Stimulated activated naive CD8-positive, alpha-beta T cell treated with anti-CD3 and anti-CD28 coated beads, Interleukin-15, Interleukin-2, amounts not matched to agents 100 U/mL and 50 U/mL, for 24 hours (primary cell): ENCODE measurements around the gene RABGEF1.
"Not testable (repeated sequence)": the region's sequence is repeated elsewhere in the genome, so short reads cannot be mapped to it uniquely, and the experiment has no call there.

Experiments
- ATAC-seq: fragments of 150-1000 bp; cut with Tn5 transposase; one replicate; pipeline ENCODE4 v1.10.0; 2021
- DNase-seq: peaks from one replicate; pipeline ENCODE4 v3.0.0; 2021

The RABGEF1 gene

DNA sequence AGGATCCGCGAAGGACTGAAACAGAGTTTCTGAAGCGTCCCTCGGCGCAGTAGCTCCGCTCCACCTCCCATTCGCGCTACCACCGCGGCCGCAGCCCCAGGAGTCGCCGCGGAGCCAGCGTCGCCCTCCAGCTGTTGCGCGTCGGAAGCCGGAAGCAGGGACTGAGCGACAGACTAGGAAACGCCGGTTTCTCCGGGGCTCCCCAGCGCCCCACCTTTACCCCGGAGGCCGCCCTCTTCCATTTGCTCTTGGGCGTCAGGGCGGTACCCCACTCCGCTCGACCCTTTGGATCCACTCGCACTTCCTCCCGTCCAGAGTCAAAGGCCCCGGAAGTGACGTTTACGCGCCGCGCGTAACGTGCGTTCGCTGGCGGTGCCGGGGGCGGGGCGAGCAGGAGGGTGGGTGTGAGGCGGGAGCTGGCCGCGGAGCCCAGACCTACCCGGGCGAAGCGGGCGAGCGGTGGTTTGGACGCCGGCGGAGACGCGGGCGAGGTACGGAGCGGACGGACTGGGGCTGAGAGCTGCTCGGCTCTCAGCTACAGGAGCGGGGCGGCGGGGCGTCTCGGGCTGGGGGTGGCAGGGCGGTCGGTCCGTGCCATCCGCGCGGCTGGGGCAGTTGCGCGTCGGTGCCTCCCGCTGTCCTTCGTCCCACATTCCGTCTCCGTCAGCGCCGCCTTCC is at the start of gene RABGEF1:
Gene RABGEF1, plus strand, starts transcription at position 432 of the 678 bp plus-strand sequence. CDS start 31,167 bp downstream, outside the sequence.
- ATAC-seq (peak; percentile 98), DNase-seq (peak; percentile 99)

DNA sequence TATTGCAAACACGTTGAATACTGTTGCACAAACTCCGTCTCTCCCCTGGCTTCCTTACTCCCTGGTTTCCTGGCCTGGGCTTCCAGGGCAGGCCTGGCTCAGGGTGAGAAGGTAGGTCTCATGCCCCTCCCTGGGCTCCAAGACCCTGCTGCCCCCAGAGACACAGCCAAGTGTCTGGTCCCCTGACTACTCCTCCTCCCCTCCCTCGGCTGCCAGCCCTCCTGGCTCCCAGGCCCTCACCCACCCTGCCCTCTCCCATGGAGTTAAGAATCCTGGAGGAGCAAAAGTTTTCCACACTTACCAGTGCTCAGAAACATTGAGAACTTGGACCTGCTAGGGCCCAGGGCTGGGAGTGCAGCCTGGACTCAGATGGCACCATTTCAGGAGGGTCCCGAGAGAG is 47.2 kb upstream of the RABGEF1 start:
- DNase-seq (no peak), ATAC-seq (no peak)

DNA sequence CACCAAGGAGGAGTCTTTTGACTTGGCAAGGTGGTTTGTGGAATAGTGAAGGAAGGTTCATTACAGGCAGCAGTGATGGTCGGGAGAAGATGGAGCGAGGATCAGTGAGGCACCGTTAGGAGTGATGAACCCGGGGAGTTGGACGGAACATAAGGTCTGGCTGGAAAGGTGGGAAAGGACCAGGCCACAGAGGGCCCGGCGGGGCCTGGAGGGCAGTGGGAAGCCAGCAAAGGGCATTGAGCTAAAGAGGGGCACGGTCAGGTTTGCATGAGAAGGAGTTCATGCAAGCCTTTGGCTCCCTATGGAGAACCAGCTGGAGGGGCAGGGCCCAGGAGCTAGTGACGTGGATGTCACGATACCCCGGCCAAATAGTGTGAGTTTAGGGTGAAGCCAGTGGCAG is 46.2 kb upstream of the RABGEF1 start:
- ATAC-seq (no peak), DNase-seq (no peak)

DNA sequence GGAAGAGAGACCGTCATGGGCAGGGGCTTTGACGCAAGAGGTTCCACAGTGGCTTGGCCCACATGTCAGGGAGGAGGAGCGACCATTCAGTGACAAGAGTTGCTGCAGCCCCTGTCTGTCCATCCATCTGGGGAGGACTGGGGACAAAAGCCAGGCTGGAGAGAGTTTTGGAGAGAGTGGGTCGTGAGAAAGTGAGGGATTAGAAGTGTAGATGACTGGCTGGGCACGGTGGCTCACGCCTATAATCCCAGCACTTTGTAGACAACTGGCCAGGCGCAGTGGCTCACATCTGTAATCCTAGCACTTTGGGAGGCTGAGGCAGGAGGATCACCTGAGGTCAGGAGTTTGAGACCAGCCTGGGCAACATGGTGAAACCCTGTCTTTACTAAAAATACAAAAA is 45.1 kb upstream of the RABGEF1 start:
- not testable (repeated sequence) for ATAC-seq, DNase-seq

DNA sequence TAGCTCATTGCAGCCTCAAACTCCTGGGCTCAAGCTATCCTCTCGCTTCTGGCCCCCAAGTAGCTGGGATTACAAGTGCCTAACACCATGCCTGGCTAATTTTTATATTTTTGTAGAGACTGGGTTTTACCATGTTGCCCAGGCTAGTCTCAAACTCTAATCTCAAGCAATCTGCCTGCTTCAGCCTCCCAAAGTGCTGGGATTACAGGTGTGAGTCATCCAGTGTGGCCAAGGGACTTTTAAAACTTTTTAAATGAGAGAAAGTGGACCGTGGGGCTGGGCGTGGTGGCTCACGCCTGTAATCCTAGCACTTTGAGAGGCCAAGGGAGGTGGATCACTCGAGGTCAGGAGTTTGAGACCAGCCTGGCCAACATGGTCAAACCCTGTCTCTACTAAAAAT is 44.4 kb upstream of the RABGEF1 start:
- DNase-seq, ATAC-seq: not testable (repeated sequence)

GRCh38 chr7:66696774-66697191 is 43.8 kb upstream of the RABGEF1 start:
- ATAC-seq (no peak), DNase-seq (no peak)

DNA sequence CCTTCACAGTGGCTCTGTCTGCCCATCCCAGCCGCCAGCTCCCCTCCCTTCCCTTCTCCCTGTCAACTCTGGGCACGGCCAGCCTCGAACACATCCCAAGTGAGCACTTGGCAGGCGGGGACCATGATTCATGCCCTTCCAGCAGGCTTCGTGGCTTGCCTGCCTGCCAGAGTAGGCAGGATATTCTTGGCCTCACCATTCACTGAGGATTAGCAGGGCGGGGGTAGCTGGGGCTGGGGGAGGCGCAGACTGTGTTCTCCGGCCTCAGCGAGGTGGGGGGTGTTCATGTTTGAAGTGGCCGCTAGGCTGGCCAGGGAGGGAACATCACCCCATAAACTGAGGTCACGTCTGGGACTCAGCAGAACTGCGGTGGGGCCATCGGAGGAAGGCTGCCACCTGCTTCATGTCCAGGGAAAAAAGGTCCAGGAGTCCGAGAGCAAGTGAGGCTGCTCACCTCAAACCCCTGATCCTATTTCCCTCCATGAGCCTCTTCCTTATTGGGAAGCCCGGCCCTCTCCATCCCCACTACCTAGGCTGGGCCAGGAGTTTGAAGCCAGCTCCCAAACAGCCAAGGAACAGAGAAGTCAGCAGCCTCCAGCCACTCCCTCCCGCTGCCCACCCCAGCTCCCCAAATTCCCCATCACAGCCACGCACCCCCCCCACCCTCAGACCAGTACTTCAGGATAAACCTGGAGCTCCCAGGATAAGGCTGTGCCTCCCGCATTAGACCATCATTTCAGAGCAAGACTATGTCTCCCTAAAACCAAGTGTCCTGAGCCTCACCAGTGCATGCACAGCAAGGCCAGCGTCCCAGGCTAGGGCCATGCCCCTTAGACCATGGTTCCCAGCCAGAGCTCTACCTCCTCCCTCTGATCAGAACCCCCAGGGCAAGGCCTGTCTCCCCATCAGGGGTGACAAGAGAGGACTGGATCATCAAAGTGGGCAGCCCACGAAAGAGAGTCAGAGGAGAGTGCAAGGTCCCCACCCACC is 42.8 kb upstream of the RABGEF1 start:
- ATAC-seq (no peak), DNase-seq (no peak)

DNA sequence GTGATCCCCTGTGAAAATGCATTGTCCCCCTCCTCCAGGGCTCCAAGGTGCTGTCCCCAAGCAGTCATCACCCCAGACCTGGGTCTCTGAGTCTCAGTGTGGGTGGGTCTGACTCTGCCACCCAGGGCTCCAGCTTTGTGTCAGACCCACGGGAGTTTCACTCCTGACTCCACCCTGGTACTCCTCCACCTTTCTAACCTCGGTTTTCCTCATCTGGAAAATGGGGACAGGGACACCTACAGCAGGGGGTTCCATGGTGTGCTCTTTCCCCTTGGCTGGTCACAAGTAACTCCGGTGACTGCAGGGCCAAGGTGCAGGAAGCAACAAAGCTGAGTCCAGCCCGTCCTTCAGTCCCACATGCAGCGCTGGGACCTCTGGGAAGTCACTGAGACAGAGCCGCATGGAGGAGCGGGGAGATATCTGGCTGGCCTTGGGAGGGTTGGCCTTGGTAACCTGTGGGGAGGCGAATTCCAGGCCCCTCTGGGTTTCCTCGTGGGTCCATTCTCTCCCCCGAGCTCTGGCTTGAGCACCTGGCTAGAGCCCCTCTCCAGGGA is 41.8 kb upstream of the RABGEF1 start:
- no peak for DNase-seq
- no peak for ATAC-seq

DNA sequence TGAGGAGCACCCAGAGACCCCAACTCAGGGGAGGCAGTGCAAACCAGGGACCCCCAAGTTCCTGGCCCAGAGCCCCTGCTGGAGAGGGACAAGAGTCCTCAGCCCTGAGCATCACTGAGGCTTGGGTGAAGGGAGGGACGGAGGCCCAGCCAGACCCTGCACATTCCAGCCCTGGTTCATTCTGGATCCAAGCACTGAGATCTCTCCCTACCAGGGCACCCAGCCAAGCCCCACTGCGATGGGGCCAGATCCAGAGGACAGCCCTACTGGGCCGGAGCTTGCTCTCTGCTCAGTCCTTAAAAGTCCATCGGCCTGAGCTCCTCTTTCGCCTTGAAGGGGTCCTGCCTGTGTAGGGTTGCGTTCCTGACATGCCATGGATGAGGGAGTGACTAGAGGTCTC is 40.5 kb upstream of the RABGEF1 start:
- ATAC-seq = no peak
- DNase-seq = no peak

- ATAC-seq = no peak
- no peak for DNase-seq
Observed at GRCh38 chr7:66700633-66701131, 39.9 kb upstream of the RABGEF1 start.

GRCh38 chr7:66707825-66708224 is 32.7 kb upstream of the RABGEF1 start:
- DNase-seq (no peak), ATAC-seq (no peak)

DNA sequence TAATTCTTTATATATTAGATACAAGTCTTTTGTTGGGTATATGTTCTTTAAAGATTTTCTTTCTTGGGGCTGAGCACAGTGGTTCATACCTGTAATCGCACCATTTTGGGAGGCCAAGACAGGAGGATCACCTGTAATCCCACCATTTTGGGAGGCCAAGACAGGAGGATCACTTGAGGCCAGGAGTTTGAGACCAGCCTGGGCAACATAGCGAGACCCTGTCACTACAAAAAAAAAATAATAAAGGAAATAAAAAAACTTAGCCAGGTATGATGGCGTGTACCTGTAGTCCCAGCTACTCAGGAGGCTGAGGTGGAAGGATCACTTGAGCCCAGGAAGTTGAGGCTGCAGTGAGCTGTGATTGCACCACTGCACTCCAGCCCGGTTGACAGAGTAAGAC is 29.8 kb upstream of the RABGEF1 start:
- DNase-seq, ATAC-seq: not testable (repeated sequence)

- no peak for DNase-seq
- ATAC-seq = no peak
Observed at GRCh38 chr7:66713687-66714086, 26.8 kb upstream of the RABGEF1 start.

DNA sequence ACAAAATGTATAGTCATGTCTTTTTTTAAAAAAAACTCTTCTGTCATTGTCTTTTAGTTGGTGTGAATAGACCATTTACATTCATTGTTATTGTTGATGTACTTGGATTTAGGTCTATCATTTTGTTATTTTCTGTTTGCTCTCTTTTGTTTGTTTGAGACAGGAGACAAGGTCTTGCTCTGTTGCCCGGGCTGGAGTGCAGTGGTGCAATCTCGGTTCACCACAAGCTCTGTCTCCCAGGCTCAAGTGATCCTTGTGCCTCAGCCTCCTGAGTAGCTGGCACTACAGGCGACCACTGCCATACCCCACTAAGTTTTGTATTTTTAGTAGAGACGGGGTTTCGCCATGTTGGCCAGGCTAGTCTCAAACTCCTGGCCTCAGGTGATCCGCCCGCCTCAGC is 23.9 kb upstream of the RABGEF1 start:
- DNase-seq, ATAC-seq: not testable (repeated sequence)

DNA sequence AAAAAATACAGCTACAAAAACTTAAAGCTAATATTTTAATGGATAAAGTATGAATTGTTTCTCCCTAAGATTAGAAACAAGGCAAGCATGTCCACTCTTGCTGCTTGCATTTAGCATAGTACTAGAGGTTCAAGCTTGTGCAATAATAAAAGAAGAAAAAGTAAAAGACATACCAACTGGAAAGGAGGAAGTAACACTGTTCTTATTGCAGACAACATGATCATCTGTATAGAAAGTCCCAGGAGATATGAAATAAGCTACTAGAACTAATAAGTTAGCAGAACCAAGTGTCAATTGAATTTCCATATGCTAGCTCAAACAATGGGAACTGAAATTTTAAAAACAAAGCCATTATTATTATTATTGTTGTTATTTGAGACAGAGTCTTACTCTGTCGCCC is 20.0 kb upstream of the RABGEF1 start:
- no peak for ATAC-seq
- DNase-seq = no peak

DNA sequence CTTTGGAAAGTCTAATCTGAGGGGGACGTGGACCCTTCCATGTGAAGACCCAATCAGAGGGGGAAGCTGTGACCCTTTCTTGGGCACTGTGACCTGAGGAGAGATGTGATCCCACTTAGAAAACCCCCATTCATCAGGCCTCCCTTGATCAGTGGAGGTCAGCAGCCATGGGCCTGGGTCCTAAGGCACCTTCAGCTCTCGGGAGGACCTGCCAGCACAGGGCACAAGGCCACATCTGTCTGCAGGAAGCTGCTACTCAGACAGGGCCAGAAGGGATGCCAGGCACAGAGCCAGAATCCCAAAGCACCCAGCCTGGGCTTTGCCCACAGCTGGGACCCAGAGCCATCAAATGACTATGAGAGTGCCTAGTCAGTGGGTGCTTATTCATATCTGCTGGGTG is 14.7 kb upstream of the RABGEF1 start:
- no peak for ATAC-seq
- no peak for DNase-seq

GRCh38 chr7:66727058-66727457 is 13.5 kb upstream of the RABGEF1 start:
- ATAC-seq (no peak), DNase-seq (no peak)

GRCh38 chr7:66728571-66728970 is 12.0 kb upstream of the RABGEF1 start:
- DNase-seq (no peak), ATAC-seq (no peak)

DNA sequence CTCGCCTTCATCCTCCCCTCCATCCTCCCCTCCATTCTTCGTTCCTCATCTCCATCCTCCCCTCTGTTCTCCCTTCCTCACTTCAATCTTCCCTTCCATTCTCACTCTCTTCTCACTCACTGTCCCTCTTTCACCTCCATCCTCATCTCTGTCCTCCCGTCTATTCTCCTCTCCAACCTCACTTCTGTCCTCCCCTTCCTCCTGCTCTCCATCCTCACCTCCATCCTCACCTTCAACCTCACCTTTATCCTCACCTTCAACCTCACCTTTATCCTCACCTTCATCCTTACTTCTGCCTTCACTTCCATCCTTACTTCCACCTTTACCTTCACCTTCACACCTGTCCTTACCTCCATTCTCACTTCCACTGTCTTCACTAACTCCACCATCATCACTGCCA is 11.3 kb upstream of the RABGEF1 start:
- ATAC-seq (no peak), DNase-seq (no peak)

DNA sequence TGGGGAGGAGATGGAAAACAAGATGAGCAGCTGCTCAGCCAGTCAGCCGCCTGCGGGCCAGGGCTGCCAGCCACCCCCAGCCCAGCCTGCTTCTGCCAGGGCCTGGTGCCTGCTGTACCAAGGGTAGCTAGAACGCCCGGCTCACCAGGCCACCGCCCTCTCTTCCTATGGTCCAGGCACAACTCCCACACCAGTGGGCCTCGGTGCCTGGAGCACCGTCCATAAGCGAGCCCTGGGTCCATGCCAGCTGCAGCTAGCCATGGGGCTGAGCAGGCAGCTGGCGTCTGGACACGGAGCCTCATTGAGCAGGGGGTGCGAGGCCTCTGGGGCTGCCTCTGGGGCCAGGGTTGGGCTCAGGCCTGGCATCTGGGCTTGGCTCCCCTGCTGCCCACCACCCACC is 8.5 kb upstream of the RABGEF1 start:
- ATAC-seq = no peak
- no peak for DNase-seq

- ATAC-seq (no peak), DNase-seq (no peak)
Observed at GRCh38 chr7:66732439-66732838, 8.1 kb upstream of the RABGEF1 start.

- no peak for ATAC-seq
- no peak for DNase-seq
Observed at GRCh38 chr7:66734006-66734405, 6.5 kb upstream of the RABGEF1 start.

- no peak for DNase-seq
- ATAC-seq = no peak
Observed at GRCh38 chr7:66735154-66735553, 5.4 kb upstream of the RABGEF1 start.
